ENCODE measurements around the gene KY.

KY gene

DNA sequence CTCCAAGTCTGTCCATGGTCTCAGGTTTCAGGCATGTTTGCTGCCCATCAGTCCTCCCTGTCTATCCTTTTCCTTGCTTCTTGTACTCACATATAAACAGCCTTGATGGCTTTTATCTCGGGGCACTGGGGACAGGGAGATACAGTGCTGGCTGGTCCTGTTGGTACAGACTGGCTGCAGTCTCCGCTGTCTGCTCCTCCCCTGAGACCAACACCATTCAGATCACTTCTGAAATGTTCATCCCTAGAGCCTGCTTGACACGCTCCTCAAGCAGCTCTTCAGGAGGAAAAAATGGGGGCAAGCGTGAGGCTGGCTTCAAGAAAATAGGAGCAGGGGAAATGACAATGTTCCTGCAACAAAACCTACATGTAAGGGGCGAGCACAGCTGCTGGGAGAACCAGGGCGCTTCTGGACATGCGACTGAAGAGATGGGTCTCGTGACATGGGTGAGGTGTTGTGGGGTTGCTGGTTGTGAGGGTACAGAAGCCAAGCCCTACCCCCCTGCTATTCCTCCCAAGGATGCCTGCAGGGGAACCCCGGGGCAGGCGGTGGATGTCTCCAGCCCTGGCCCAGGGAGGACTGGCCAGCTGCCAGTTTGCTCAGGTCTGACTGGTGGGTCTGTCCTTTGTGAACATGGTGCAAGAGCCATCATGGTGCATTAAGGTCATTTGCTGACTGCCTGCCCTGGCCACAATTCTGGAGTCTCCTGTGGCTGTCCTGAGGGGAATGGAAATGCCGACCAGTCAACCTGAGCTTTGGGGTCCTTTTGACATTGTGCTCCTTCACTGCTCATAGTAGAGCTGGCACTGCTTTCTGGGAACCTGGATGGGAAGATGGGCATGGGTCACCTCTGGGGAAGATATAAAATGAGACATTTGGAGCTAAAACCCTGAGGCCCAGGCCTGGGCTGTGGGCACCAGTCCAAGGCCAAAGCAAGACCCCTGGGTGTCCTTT lies 40.1 kb downstream of the KY start:
- DNase-seq = peak in 1 of 42 donors; percentile 41
- intact Hi-C loops (cut with DNase I) = no loop called here

DNA sequence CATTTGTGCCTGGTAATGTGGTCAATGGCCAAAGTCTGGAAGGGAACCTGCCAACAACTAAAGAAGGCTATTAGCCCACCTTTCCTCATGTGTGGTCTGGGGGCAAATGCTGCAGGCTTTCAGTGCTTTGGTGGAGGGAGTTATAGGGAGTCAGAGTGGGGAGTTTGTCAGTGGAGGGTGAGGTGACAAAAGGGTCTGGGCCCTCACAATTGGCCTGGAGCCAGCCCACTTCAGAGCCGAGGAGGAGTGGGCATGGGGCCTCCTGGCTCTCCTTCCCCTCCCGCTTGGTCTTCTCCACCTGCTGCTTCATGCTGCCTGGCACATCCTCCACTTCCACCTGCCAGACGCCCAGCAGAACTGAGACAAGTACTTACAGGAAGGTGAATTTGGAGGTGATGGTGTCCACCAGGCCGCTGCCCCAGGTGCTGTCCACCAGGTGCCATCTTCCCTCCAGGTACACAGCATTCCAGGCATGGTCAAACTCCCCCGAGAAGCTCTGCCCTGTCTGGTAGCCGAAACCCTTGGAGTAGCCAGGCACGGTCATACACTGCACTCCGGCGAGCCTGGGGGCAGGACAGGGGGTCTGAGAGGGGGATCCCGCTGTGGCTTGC lies 40.9 kb downstream of the KY start:
- DNase-seq = peak in 1 of 42 donors; percentile 33
- intact Hi-C loops (cut with DNase I) = no loop called here

DNA sequence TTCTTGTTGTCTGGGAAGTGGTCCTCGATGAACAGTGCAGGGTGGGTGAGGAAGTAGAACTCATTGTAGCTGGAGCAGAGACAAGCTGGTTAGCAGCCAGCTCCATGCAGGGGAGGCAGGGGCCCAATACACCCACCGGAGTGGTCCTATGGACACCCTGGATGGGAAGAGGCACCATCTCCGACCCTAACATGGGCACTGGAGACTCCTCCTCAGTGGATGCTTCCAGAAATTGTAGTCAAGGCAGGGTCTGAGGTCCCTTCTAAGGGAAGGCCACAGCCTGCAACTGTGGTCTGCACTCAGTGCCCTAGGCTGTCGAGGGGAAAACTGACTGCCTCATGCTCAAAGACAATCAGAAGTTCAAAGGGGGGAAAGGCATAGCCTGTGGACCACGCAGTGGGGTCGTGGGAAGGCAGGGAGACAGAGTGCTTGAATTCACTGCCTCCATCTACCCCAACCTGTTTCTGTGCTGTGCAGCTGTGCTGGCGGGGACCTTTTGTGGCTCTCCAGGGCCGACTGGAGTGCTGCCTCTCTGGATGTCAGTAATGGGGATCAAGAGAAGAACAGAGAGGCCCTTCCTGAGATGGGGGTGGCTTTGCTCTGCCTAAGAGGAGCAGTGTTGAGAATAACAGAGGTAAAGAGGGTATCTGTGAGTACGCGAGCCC lies 41.9 kb downstream of the KY start:
- intact Hi-C loops (cut with DNase I) = no loop called here
- DNase-seq = no peak

- DNase-seq = no peak
- intact Hi-C loops (cut with DNase I) = no loop called here
Observed at GRCh38 chr3:134608023-134608770, 42.6 kb downstream of the KY start.

DNA sequence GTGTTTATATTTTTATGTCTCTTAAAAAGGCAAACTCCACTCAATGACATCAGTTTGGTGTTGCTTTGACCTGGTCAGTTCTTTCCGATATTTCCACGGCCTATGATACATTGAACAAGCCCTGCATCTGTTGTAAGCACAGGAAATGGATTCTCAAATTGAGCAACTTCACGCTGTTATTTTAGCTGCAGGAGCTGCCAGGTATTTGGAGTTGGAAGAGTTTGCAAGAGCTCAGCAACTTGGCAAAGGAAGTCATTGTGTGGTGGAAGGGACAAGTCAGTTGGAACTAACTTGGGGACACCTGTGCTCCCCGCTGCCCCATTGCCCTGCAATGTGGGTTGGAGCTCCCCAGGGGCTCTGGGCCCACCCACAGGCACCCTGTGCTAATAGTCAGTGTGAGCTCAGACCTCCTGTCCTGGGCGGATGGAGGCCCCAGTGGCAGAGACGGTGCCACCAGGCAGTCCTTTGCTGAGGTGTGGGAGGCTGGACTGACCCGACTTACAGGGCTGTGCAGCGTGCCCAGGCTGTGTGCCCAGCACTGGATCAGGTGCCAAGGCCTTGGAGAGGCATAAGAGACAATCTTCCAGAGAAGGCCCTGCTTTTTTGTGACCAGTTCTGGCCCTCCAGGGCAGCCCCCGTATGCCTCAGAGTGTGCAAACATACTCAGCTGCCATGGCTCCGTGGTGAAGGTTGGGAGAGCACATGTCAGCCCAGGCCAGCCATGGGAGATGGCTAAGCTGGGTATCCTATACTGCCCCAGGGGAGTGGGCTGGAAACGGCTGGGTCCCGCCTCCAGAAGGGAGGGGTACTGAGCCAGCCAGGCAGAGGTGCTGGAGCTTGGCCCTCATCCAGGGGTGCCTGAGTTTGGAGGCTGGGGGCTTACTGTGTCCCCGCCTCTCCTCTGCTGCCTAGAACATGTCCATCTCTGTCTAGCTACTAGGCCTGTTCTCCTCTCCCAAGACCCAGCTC lies 43.5 kb downstream of the KY start:
- intact Hi-C loops (cut with DNase I) = no loop called here
- peak in 1 of 42 donors; percentile 3 for DNase-seq

DNA sequence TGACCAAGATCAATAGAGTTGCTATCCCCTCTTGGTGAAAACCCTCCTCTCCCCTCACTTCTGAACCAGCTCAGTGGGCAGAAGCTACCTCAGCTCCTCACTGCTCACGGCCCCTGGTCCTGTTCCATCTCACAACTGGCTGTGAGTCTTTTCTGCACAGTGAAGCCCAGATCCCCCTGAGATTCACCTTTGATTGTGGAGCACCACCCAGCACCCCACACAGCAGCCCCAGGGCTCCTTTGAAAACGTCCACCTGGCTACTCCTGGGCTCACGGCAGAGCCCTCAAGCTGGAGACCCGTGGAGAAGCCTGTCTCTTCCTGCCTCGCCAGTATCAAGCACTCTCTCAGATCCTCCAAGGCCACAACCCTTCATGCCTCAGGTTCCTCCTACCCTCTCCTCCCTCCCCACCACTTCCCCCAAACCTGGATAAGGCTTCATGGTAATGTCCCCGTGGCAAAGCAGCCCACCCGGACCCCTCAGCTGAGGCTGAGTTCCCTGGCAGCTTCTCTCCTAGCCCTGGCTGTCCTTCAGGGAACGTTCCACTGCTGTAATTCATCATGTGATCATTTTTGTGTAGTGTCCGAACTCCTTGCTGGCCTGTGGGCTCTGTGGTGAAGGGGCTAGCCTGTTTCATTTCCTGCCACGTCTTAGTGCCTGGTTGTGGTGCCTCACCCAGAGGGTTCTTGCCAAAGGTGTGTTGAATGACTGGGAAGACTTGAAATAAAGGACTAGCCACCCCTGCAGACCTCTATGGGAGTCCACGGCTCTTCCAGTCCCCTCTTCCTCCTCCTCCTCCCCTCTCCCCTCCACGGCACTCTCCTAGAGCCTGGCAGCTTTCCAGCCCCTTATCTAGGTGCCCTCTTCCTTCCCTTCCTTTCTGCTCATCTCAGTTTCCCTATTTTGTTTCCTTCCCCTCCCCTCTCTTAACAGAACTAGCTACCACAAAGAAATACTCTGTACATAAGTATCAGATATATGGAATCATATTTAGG lies 44.5 kb downstream of the KY start:
- intact Hi-C loops (cut with DNase I) = no loop called here
- DNase-seq = peak in 1 of 42 donors; percentile 30

DNA sequence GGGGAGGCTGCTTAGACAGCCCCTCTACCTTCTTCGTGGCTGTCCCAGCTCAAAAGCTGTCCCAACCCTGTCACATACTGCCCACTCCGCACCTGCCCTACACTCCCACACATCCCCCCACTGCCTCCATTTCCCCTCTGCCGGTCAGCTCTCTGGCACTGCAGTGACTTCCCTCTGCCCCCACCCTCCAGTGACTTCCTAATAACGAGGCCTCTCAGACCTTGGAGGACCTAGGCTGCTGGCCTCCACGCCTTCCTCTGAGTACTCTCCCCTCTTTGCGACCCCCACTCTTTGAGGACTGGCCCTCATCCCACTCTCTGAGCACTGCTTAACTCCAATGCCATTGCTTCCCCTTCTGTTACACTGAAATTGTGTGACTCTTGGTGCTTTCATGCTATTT lies 45.3 kb downstream of the KY start:
- peak in 1 of 42 donors; percentile 36 for DNase-seq
- intact Hi-C loops (cut with DNase I) = no loop called here

- intact Hi-C loops (cut with DNase I) = loop anchor here (5.0 kb wide), 1 partner anchor 1293 kb away; no protein-coding TSS in a partner anchor
- DNase-seq = peak in 1 of 42 donors; percentile 34
Observed at GRCh38 chr3:134603956-134604355, 46.9 kb downstream of the KY start.

GRCh38 chr3:134603480-134603879 lies 47.3 kb downstream of the KY start:
- DNase-seq = peak in 1 of 42 donors; percentile 32
- intact Hi-C loops (cut with DNase I) = loop anchor here (5.0 kb wide), 1 partner anchor 1294 kb away; no protein-coding TSS in a partner anchor

DNA sequence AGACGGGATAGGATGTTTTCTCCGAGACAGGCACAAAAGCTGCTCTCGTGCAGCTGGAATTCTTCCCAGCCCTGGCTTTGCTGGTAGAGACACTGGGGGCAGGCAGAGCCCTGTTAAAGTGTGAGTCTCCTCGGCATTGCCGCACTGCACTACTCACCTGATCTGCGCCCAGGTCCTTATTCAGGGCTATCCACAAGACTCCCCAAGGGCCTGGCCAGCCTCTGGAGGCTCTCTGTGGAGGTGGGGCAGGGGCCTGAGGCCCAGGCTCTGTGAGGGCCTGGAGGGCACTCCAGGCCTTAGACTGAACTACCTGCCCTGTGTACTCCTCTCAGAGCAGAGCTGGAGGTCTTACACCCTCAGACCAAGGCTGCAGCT lies 48.4 kb downstream of the KY start:
- DNase-seq = no peak

DNA sequence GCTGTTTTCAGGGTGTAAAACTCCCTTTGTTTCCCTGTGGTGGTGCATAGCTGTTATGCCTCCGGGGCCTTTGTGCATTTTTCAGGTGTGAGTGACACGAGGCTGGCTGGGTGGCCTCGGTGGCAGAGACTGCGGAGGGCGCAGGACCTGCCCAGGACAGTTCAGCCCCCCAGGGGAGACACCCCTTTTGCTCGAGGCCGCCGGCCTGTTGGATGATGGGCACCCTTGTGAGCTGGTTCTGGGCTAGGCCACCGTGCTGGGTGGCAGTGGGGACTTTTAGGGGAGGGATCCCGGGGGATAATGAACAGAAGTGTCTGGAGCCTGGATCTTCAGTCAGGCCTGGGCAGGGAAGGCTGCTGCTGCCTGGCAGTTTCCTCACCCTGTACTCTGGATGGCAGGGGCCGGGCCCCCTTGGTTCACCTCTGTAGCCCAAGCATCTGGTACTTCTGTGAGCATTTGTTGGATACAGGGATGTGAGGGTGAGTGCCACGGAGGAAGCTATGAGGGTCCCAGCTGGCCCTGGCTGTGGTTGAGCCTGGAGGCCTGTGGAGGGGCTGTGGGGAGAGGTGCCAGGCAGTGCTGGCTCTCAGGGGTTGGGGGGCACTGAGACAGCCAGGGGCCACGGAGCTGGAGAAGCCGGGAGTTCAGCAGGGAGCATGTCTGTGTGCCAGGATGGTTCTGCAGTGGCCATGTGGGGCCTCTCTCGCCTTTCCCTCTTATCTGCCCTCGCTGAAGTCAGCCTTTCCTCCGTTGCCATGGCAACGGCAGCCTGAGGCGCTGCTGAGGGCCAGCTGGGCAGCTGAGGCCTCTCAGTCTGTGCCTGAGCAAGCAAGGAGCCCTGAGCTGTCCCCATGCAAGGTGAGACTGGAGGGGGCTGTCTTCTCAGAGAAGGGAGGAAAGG lies 49.0 kb downstream of the KY start:
- DNase-seq = peak in 40 of 42 donors; percentile 24 to 75 (median 60)
- intact Hi-C loops (cut with DNase I) = loop anchor here (5.0 kb wide), 1 partner anchor 1296 kb away; no protein-coding TSS in a partner anchor

More for the DNA sequence above, 48.4 kb downstream of the KY start:
- intact Hi-C loops (cut with DNase I) = loop anchor here (5.0 kb wide), 1 partner anchor 1295 kb away; no protein-coding TSS in a partner anchor

DNA sequence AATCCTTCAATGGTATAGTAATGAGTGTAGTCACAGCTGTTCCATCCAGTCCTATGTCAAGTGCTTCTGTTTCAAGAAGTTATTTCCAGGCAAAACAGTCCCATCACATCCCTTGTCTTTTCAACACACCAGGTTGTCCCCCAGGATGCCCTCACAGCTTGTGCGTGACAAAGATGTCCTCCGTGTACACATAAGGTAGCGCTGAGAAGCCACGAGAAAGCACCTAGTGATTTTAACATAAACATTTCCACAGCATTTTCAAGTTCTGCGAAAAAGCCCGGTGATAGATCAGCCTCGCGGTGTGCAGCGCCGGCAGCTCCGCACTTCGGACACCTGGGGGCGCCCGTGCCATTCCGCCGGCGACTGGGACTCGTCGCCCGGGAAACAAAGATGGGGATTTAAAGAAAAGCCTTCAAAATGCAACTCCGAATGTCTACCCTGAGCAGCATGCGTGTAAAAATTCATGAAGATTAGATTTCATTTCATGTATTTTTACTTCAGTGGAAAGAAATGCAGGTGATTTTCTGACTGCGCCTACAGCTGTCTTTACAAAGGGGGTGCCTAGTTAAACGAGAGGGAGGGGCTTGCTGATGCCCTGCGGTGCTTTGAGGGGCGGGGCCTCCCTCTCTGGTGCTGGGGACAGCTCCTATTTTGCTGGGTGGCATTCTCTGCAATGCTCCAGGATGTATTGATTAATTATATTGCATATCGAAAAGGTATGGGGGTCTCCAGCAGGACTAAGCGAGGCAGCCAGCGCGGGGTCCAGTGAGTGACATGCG lies 49.9 kb downstream of the KY start:
- intact Hi-C loops (cut with DNase I) = loop anchor here (5.0 kb wide), 1 partner anchor 1296 kb away; no protein-coding TSS in a partner anchor
- peak; percentile 49 to 90 (median 80) for DNase-seq

GRCh38 chr3:134600206-134600605 lies 50.6 kb downstream of the KY start:
- intact Hi-C loops (cut with DNase I) = loop anchor here (5.0 kb wide), 1 partner anchor 1297 kb away; no protein-coding TSS in a partner anchor
- no peak for DNase-seq

DNA sequence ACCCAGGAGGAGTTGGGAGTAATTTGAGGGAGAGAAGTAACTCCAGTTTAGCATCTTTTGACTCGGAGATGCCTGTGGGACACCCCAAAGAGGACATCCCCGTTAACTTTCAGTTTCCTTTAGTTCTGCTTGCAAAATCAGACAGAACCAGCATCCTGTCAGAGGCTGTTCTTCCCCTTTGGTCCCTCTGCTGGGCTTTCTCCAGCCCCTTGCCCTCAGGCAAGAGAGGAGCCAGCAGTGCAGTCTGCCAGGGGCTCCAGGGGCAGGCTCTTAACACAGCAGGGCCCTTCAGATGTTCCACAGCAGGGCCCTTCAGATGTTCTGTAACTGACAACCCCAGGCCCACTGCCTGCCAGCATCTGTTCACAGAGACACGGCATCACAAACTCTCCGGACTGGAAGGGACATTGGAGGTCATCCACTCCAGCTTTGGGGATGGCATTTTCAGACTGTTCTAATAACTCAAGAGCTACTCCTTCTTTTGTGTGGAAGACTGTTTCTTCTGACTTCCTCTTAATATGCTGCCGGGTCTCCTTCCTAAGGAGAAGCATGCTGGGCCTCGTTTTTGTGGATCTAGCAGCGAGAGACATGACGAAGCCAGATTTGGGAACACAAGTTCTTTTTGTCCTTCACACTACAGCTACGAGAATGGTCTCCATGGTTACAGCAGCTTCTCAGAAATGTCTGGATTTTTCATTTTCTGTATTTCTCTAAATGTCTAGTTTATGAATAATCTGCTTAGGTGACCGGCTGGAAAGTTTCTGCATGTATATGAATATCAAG lies 51.9 kb downstream of the KY start:
- peak in 2 of 42 donors; percentile 7 to 38 for DNase-seq

More for the DNA sequence above, 51.9 kb downstream of the KY start:
- intact Hi-C loops (cut with DNase I) = loop anchor here (5.0 kb wide), 1 partner anchor 498 kb away; no protein-coding TSS in a partner anchor
